ENCODE data around the gene UVRAG.

UVRAG gene

DNA sequence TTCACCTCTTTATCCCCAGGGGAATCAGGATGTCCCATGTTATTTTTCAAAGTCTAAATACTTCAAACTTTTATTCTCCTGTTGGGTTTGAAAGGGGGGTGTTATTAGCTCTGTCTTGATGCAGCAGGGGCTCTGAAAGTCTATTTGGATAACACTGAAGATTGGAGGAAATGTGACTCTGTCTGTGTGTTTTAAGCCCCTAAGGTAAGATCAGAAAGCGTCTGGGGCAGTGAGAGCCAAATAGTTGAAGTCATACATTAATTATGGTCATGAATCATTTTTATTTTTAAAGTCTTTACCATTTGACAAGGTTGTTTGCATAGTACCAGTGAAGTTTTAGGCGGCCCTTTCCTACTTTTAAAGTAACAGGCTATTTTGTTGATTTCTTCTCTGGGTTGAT lies 139.0 kb downstream of the UVRAG start:
- H3K36me3 ChIP-seq (ENCODE audit: control insufficient read depth in 2 of 2, insufficient read depth in 1 of 2, low read length in 2 of 2): no peaks in the 10 kb centered on the region
- peaks cover 25% of the 10 kb centered on the region for H3K4me1 ChIP-seq (ENCODE audit: control insufficient read depth, insufficient read depth, low read length)
- ChIA-PET POLR2A (no interaction called here), CTCF (interaction anchor here (0.7 kb wide), 1 partner anchor 370 kb away, joined by 5 read pairs; no protein-coding TSS in a partner anchor)
- no peaks in the 10 kb centered on the region for H3K9me3 ChIP-seq (ENCODE audit: control insufficient read depth, insufficient read depth, low read depth, low read length)
- H3K4me3 ChIP-seq (ENCODE audit: low read depth, low read length): no peak overlapping the region
- no peak overlapping the region for H3K27ac ChIP-seq (ENCODE audit: extremely low read depth, low read depth, low read length)
- no peak for TF ChIP-seq ZNF174 (tag by site-specific recombination; IDR thresholded peaks at IDR 0.05)
- no peak for TF ChIP-seq ZNF223 (tag by site-specific recombination; IDR thresholded peaks at IDR 0.05)
- TF ChIP-seq BCL11A (tag by site-specific recombination; IDR thresholded peaks at IDR 0.05; ENCODE audit: low read depth): peak; percentile 15; the same call in 1 of the 2 replicates
- TF ChIP-seq ZBTB8A (tag by site-specific recombination; IDR thresholded peaks at IDR 0.05): peak; percentile 37; the same call in 1 of the 2 replicates
- no peak for TF ChIP-seq PRDM1 (tag by site-specific recombination; IDR thresholded peaks at IDR 0.05)
- TF ChIP-seq ZEB2 (tag by site-specific recombination; IDR thresholded peaks at IDR 0.05): 0 out of 2 replicates have a peak, but pooled peaks have one; percentile 52
- no peak for TF ChIP-seq PBX3 (CRISPR knock-in tag; IDR thresholded peaks at IDR 0.05)
- no peak for TF ChIP-seq SETDB1 (IDR thresholded peaks at IDR 0.05; ENCODE audit: insufficient read length, low read length)
- peak; percentile 65; the same call in 1 of the 2 replicates for TF ChIP-seq FEZF1 (tag by site-specific recombination; IDR thresholded peaks at IDR 0.05)
- no peak for TF ChIP-seq ZNF211 (tag by site-specific recombination; IDR thresholded peaks at IDR 0.05; ENCODE audit: low read depth)
- peak; percentile 62 for TF ChIP-seq PRDM6 (tag by site-specific recombination; IDR thresholded peaks at IDR 0.05)
- TF ChIP-seq, protein P1, sequence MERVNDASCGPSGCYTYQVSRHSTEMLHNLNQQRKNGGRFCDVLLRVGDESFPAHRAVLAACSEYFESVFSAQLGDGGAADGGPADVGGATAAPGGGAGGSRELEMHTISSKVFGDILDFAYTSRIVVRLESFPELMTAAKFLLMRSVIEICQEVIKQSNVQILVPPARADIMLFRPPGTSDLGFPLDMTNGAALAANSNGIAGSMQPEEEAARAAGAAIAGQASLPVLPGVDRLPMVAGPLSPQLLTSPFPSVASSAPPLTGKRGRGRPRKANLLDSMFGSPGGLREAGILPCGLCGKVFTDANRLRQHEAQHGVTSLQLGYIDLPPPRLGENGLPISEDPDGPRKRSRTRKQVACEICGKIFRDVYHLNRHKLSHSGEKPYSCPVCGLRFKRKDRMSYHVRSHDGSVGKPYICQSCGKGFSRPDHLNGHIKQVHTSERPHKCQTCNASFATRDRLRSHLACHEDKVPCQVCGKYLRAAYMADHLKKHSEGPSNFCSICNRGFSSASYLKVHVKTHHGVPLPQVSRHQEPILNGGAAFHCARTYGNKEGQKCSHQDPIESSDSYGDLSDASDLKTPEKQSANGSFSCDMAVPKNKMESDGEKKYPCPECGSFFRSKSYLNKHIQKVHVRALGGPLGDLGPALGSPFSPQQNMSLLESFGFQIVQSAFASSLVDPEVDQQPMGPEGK (tag by site-specific recombination; IDR thresholded peaks at IDR 0.05): 0 out of 2 replicates have a peak, but pooled peaks have one; percentile 16
- TF ChIP-seq ZXDB (tag by site-specific recombination; IDR thresholded peaks at IDR 0.05): peak; percentile 65
- 0 out of 2 replicates have a peak, but pooled peaks have one; percentile 2 for TF ChIP-seq ZNF184 (tag by site-specific recombination; IDR thresholded peaks at IDR 0.05)
- TF ChIP-seq ZNF24 (tag by site-specific recombination; IDR thresholded peaks at IDR 0.05): peak; percentile 59; the same call in 1 of the 2 replicates
- 0 out of 2 replicates have a peak, but pooled peaks have one; percentile 14 for TF ChIP-seq MZF1 (tag by site-specific recombination; IDR thresholded peaks at IDR 0.05; ENCODE audit: borderline replicate concordance)
- TF ChIP-seq HOXC10 (CRISPR knock-in tag; IDR thresholded peaks at IDR 0.05): no peak
- no peak for TF ChIP-seq GLI2 (tag by site-specific recombination; IDR thresholded peaks at IDR 0.05; ENCODE audit: borderline replicate concordance, low read depth)
- peak; percentile 27; the same call in 1 of the 2 replicates for TF ChIP-seq WT1 (tag by site-specific recombination; IDR thresholded peaks at IDR 0.05)
- TF ChIP-seq ZNF10 (tag by site-specific recombination; IDR thresholded peaks at IDR 0.05): 0 out of 2 replicates have a peak, but pooled peaks have one; percentile 57
- TF ChIP-seq HIC1 (tag by site-specific recombination; IDR thresholded peaks at IDR 0.05): peak; percentile 46; the same call in 1 of the 2 replicates
- TF ChIP-seq OSR2 (tag by site-specific recombination; IDR thresholded peaks at IDR 0.05): peak; percentile 63
- TF ChIP-seq ZBTB26 (tag by site-specific recombination; optimal IDR thresholded peaks at IDR 0.05): no peak
- TF ChIP-seq MEIS1 (CRISPR knock-in tag; IDR thresholded peaks at IDR 0.05; ENCODE audit: borderline replicate concordance): peak; percentile 50; the same call in 1 of the 2 replicates
- TF ChIP-seq ZNF311 (tag by site-specific recombination; IDR thresholded peaks at IDR 0.05; ENCODE audit: borderline replicate concordance): no peak
- TF ChIP-seq SP7 (tag by site-specific recombination; IDR thresholded peaks at IDR 0.05): peak; percentile 50; the same call in 1 of the 2 replicates
- TF ChIP-seq MYNN (tag by site-specific recombination; IDR thresholded peaks at IDR 0.05; ENCODE audit: borderline replicate concordance): no peak
- peak; percentile 76 for TF ChIP-seq ZNF843 (tag by site-specific recombination; IDR thresholded peaks at IDR 0.05)
- no peak for TF ChIP-seq ZNF701 (tag by site-specific recombination; IDR thresholded peaks at IDR 0.05)

Measured in HEK293 (cell line).